Activated naive CD4-positive, alpha-beta T cell treated with anti-CD3 and anti-CD28 coated beads, Interleukin-2, amount 50 U/mL, for 72 hours (primary cell): Measurements from ENCODE around the gene NXN. TPM values are rescaled to one million over a fixed set of nuclear protein-coding genes. Genes with fewer than 3 reads are reported as not detected.
"Not testable (repeated sequence)": the region's sequence is repeated elsewhere in the genome, so short reads cannot be mapped to it uniquely, and the experiment has no call there.

Source experiments
- ATAC-seq, 2 donors: fragments of 150-1000 bp; cut with Tn5 transposase; 2 replicates each; pipeline ENCODE4 v1.10.0; 2021; ENCODE audit warnings: mild to moderate bottlenecking in 2 of 2, moderate library complexity in 2 of 2
- DNase-seq, 2 donors: peaks; one replicate each; pipeline ENCODE4 v3.0.0; 2021 to 2022; ENCODE audit warnings: low spot score in 2 of 2
- H3K27ac Mint-ChIP-seq, 2 donors: one replicate each; pipeline ENCODE4 v1.8.0; 2022; ENCODE audit warnings: mild to moderate bottlenecking in 2 of 2, mixed read lengths in 2 of 2
- H3K36me3 Mint-ChIP-seq, 2 donors: one replicate each; pipeline ENCODE4 v1.8.0; 2022; ENCODE audit warnings: mixed read lengths in 2 of 2
- H3K9me3 Mint-ChIP-seq, 2 donors: one replicate each; pipeline ENCODE4 v1.8.0; 2022; ENCODE audit warnings: mixed read lengths in 2 of 2
- total RNA-seq, 2 donors: library from RNA; stranded (reverse); gene quantifications; one replicate each; pipeline ENCODE4 v1.2.3, GENCODE V29; 2022

Gene NXN
- total RNA-seq, 2 donors from 2014 or later, result 0.39 to 0.80 TPM

DNA sequence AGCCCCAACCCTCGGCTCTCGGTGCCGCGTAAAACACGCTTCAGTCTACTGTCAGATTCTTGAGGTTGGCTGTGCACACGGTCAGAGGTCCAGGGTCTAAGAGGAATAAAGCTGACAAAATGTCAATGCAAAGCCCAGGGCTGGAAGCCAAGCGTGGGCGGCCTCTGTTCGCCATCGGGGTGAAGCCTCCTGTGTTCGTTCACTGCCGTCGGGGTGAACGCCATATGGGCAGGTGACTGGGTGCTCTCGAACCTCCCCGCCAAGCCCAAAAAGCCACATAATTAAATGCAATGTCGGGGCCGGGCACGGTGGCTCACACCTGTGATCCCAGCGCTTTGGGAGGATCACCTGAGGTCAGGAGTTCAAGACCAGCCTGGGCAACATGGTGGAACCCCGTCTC is 152.8 kb downstream of the NXN start:
- ATAC-seq, result no peak
- no peaks in the 10 kb centered on the region for H3K9me3 Mint-ChIP-seq
- no peak overlapping the region for H3K27ac Mint-ChIP-seq

GRCh38 chr17:825216-825615 is 154.4 kb downstream of the NXN start:
- no peak for DNase-seq
- Mint-ChIP-seq H3K36me3 (no peaks in the 10 kb centered on the region), H3K27ac (no peak overlapping the region), H3K9me3 (no peaks in the 10 kb centered on the region)
- no peak for ATAC-seq

More for the DNA sequence above, 152.8 kb downstream of the NXN start:
- no peaks in the 10 kb centered on the region for H3K36me3 Mint-ChIP-seq
- DNase-seq, result no peak

DNA sequence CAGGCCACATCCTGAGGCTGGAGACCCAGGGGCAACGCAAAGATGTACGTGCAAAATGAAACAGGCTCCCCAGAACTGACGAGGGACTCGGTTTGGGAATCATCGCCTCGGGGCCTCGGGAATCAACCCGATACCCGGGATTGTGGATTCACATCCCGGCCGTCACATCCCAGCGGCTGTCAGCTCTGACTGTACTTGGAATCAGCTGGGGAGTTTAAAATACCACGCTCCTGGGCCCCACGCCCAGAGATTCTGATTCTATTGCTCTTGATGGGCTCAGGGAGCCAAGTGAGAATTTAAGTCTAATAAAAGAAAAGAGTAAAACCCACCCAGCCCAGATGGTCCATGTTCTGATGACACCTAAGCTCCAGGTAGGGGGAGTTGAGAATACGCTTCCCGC is 155.2 kb downstream of the NXN start:
- no peak for ATAC-seq

GRCh38 chr17:823501-823902 is 156.1 kb downstream of the NXN start:
- H3K36me3 Mint-ChIP-seq, result no peaks in the 10 kb centered on the region
- H3K9me3 Mint-ChIP-seq, result no peaks in the 10 kb centered on the region
- ATAC-seq (no peak), DNase-seq (no peak)
- peak overlapping the region in 1 of 2 donors; percentile 20 for H3K27ac Mint-ChIP-seq

More for the DNA sequence above, 155.2 kb downstream of the NXN start:
- Mint-ChIP-seq H3K9me3 (no peaks in the 10 kb centered on the region), H3K36me3 (no peaks in the 10 kb centered on the region), H3K27ac (no peak overlapping the region)
- no peak for DNase-seq

DNA sequence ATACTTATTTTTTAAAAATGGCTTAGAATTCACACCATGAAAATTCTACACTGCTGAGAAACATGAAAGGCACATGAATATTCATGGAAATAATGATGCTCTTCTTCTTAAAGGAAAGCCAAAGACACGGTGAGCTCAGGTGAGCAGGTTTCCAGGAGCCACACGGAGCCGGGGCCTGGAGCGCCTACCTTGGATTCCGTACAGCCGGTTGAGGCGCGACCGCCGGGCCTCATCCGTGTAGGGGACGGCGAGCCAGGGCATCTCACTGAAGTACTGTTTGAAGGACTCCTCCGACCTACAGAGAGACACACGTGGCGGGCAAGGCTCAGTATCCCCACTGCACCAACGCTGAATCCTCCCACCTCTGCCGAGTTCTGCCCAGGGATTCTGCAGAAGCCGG is 160.3 kb downstream of the NXN start:
- Mint-ChIP-seq H3K36me3 (no peaks in the 10 kb centered on the region), H3K27ac (no peak overlapping the region), H3K9me3 (no peaks in the 10 kb centered on the region)
- no peak for ATAC-seq
- DNase-seq, result no peak

GRCh38 chr17:814371-814770 is 165.2 kb downstream of the NXN start:
- no peak for ATAC-seq
- H3K27ac Mint-ChIP-seq, result no peak overlapping the region
- no peaks in the 10 kb centered on the region for H3K36me3 Mint-ChIP-seq

DNA sequence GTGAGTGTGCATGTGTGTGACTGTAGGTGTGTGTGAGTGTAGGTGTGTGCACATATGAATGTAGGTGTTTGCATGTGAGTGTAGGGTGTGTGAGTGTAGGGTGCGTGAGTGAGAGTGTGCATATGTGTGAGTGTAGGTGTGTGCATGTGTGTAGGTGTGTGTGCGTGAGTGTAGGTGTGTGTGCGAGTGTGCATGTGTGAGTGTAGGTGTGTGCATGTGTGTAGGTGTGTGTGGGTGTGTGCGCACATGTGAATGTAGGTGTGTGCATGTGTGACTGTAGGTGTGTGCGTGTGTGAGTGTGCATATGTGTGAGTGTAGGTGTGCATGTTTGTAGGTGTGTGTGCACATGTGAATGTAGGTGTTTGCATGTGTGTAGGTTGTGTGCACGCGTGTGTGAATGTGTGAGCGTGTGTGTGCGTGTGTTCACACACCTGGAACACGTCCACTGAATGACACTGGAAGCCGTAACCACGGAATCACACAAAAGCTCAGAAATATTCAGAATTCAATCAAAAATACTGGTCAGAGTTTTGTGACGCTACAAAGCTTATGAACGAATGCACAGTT is 166.9 kb downstream of the NXN start:
- peaks cover 0 to 5% of the 10 kb centered on the region in 2 donors for H3K9me3 Mint-ChIP-seq
- DNase-seq, result no peak
- no peaks in the 10 kb centered on the region for H3K36me3 Mint-ChIP-seq
- no peak overlapping the region for H3K27ac Mint-ChIP-seq
- ATAC-seq, result no peak

More at GRCh38 chr17:814371-814770, 165.2 kb downstream of the NXN start:
- DNase-seq, result no peak
- peaks cover 0 to 5% of the 10 kb centered on the region in 2 donors for H3K9me3 Mint-ChIP-seq

DNA sequence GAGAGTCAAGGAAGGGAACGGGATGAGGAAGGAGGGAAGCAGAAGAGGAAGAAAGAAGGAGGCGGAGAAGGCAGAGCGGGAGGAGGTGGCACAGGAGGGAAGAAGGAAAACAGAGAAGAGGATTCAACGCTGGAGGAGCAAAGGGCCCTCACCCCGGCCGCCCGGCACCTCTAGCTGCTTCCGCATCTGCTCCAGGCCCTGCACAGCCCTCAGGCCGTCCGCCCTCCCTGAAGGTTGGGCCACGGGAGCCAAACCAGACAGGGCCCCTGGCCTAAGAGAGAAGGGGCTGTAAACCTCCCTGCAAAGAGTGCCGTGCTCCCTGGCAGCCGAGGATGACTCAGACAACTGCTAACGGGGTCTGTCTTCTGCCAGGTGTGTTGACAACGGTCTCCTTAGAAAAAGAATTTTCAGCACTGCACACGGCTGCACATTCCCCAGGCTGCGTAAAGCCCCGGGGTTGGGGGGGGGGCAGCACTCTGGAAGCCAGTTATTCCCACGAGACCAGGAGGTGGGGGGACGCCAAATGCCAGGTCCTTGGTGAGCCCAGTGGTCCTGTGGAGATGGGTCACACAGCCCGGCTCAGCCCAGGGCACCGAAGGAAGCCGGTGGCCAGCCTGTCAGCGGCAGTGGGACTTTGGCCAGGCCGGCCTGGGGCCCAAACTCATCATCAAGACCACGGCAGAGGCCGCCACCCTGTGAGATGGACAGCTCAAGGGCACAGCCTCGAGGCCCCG is 168.4 kb downstream of the NXN start:
- ATAC-seq (no peak), DNase-seq (no peak)
- no peaks in the 10 kb centered on the region for H3K36me3 Mint-ChIP-seq
- H3K9me3 Mint-ChIP-seq, result peaks cover 0 to 5% of the 10 kb centered on the region in 2 donors
- H3K27ac Mint-ChIP-seq, result no peak overlapping the region

DNA sequence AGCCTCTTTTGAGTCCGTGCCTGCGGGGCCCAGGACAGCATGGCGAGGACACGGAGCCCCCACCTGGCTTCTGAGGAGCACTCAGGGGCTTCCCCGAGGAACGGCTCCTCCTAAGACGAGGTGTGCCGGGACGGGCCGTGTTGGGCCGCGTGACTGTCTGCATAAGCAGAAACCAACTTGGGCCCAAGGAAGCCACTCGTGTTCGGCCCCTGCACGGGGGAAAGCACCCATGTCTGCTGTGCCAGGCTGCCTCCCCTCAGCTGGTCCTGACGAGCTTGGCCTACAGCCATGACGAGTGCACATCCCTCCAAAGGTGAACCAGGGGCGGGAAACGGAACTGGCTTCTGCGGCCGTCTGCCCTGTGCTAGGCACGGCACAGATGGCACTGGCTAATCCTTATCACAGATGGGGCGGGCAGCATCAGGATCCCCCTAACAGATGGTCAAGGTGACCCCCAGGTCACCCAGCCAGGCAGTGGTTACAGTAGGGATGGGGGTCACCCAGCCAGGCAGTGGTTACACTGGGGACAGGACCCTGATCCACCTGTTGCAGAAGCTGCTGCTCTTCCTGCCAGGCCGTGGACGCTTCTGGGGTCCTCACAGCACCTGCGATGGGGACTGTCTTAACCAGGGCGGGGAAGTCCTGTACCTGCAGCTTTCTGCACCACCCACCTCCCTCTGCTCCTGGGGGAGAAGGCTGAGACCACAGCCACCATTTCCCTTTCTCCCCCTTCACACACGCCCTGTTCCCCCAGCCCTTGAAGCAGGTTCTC is 171.9 kb downstream of the NXN start:
- peaks cover 0 to 5% of the 10 kb centered on the region in 2 donors for H3K9me3 Mint-ChIP-seq
- no peak overlapping the region for H3K27ac Mint-ChIP-seq
- no peaks in the 10 kb centered on the region for H3K36me3 Mint-ChIP-seq
- ATAC-seq (no peak), DNase-seq (no peak)

- H3K27ac Mint-ChIP-seq, result no peak overlapping the region
- ATAC-seq (no peak), DNase-seq (no peak)
- no peaks in the 10 kb centered on the region for H3K36me3 Mint-ChIP-seq
- no peaks in the 10 kb centered on the region for H3K9me3 Mint-ChIP-seq
Measured at GRCh38 chr17:806781-807522, 172.6 kb downstream of the NXN start.

- Mint-ChIP-seq H3K27ac (no peak overlapping the region), H3K9me3 (no peaks in the 10 kb centered on the region)
Measured at GRCh38 chr17:806346-806745, 173.2 kb downstream of the NXN start.

DNA sequence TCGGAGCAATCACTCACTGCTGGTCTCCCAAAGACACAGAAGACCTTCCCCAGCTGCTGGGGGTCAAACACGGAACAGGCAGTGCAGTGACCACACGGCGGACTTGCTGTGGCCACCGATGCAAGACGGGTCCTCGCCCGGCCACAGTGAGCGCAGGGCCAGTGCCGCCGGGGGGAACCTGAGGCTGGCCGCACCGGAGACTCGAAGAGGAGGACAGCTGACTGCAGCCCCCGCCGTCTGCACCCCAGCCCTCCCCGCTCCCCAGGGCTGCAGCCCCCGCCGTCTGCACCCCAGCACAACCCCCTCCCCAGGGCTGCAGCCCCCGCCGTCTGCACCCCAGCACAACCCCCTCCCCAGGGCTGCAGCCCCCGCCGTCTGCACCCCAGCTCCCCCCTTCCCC is 173.7 kb downstream of the NXN start:
- not testable (repeated sequence) for H3K9me3 Mint-ChIP-seq, DNase-seq, H3K27ac Mint-ChIP-seq, ATAC-seq, H3K36me3 Mint-ChIP-seq

More at GRCh38 chr17:806346-806745, 173.2 kb downstream of the NXN start:
- ATAC-seq, result no peak
- H3K36me3 Mint-ChIP-seq, result no peaks in the 10 kb centered on the region
- DNase-seq, result no peak

DNA sequence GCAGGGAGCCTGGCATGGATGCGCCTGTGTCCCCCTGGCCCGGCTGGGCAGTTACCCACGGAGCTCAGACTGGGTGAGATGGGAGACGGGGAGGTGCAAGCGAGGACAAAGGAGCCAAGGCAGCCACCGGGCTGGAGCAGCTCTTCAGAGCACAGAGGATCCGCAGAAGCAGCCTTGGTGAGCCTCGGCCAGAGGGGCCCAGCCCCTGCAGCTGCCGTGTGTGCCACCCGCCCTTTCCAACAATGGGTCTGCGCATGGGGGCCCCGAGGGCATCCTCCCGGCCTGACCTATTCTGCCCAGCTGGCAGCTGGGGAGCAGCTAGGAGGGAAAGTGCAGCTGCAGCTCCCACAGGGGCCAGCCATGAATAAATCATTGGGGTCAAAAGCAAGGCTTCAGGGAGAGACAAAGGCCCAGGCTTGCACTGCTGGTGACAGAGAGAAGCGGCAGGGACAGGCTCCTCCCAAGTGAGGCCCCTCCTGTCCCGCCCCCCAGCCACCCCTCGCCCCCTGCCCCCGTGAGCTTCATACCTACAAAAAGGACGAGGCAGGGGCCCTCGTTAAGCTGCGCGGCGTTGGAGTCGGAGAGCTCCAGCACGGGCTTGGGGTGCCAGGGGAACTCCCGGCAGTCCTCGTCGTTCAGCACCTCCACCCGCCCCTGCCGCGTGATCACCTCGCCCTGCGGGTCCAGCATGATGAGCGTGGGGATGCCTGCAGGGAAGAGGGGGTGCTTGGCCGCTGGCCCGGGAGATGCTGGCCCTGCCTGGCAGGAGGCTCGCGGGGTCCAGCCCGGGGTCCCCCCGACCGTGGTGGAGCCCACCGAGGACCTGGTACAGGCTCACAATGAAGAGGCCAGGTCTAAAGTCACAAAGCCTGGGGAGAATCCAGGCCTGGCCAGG is 174.8 kb downstream of the NXN start:
- Mint-ChIP-seq H3K36me3 (no peaks in the 10 kb centered on the region), H3K27ac (no peak overlapping the region), H3K9me3 (no peaks in the 10 kb centered on the region)
- no peak for DNase-seq
- ATAC-seq, result no peak

DNA sequence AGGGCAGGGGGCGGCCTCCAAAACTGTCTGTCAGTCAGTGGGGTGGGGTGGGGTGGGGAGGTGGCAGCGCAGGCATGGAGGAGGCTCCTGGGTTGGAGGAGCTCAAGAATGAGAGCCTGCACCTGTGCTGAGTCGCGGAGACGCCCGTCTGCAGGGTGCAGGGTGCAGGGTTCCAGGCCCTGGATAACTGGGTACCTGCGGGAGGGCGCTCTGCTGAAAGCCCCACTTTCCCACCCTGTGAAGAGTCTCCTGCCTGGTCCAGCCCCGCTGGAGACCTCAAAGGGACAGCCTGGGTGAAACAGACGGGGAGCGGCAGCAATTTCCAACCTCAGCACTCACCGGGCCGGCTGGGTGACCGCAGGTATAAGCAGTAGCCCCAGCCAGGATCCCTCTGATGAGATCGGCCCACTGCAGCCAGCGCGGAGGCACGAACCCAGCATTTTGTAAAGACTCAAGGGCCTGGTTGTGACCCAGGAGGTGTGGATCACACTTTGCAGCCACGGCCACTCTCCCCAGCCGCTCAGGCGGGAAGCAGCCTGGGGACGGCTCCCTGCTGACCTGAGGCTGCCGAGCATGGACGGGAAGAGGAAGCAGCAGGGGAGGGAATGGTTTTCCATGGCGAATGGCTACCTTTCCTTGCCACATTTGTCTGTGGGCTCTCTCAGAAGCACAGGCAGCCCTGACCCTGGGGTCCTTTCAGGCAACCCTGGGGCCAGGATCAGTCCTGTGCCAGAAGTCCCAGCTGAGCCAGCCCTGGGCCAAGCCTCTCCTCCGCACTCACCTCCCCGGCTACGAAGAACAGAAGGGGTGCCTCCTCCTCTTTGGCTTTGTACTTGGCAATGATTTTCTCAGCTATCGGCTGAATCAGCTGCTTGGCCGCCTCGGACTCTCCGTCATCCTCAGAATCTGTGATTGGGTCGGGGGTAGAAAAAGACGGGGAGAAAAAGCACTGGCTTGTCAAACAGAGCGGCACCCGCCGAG is 176.4 kb downstream of the NXN start:
- H3K27ac Mint-ChIP-seq, result no peak overlapping the region
- ATAC-seq (no peak), DNase-seq (no peak)
- H3K9me3 Mint-ChIP-seq, result no peaks in the 10 kb centered on the region
- H3K36me3 Mint-ChIP-seq, result no peaks in the 10 kb centered on the region

DNA sequence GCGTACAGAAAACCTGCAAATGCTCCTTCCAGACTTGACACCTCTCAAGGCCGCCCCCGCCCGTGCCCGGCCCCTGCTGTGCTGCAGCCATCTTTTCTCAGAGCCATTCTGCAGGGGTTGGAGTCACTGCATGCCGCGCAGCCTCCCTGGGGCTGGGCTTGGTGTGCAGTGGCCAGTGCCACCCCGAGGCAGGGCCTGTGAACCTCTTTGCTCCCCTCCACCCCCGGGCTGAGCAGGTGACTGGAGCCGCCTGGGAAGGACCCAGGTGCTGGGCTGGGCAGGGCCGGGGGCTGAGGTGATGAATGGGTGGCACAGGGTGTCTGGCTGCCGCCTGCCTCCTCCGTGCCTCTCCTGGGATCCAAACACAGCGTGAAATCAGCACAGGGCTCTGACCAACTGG is 177.1 kb downstream of the NXN start:
- DNase-seq, result no peak
- Mint-ChIP-seq H3K9me3 (no peaks in the 10 kb centered on the region), H3K27ac (no peak overlapping the region), H3K36me3 (no peaks in the 10 kb centered on the region)
- no peak for ATAC-seq
